HG03097 (cell line): ENCODE results near the gene TUBB3.
"Not testable (repeated sequence)": the region's sequence is repeated elsewhere in the genome, so short reads cannot be mapped to it uniquely, and the experiment has no call there.

Experiments
- ATAC-seq: cut with Tn5 transposase; IDR thresholded peaks from one replicate; pipeline ENCODE4 v1.9.1; 2021; ENCODE audit not compliant: unreplicated experiment, low FRiP score

Gene TUBB3

GRCh38 chr16:89900885-89901284 lies 22.3 kb upstream of the TUBB3 start:
- ATAC-seq, result no peak

GRCh38 chr16:89902980-89903379 lies 20.2 kb upstream of the TUBB3 start:
- ATAC-seq, result no peak

DNA sequence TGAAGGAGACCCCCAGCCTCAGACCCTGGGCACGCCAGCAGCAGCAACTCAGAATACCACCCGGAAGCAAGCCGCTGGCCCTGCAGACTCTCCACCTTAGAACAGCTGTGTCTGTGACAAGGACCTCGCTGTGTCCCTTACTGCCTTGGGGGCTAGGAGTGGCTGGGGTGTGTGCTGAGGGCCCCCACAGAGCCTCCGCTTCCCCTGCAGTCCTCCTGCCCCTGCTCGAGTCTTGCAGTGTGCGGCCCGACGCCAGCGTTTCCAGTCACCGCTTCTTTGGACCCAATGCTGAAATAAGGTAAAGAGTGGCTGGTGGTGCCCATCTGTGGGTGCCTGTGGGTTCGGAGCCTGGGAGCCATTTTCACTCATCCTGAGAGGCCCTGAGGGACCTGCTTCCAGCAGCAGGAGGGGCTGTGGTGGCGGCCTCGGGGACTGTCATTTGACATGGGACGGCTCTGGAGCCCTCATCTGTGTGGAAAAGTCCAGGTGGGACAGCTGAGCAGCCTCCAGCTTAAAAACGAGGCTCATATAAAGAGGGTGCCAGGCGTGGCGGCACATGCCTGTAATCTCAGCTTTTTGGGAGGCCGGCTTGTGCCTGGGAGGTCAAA lies 19.1 kb upstream of the TUBB3 start:
- no peak for ATAC-seq

DNA sequence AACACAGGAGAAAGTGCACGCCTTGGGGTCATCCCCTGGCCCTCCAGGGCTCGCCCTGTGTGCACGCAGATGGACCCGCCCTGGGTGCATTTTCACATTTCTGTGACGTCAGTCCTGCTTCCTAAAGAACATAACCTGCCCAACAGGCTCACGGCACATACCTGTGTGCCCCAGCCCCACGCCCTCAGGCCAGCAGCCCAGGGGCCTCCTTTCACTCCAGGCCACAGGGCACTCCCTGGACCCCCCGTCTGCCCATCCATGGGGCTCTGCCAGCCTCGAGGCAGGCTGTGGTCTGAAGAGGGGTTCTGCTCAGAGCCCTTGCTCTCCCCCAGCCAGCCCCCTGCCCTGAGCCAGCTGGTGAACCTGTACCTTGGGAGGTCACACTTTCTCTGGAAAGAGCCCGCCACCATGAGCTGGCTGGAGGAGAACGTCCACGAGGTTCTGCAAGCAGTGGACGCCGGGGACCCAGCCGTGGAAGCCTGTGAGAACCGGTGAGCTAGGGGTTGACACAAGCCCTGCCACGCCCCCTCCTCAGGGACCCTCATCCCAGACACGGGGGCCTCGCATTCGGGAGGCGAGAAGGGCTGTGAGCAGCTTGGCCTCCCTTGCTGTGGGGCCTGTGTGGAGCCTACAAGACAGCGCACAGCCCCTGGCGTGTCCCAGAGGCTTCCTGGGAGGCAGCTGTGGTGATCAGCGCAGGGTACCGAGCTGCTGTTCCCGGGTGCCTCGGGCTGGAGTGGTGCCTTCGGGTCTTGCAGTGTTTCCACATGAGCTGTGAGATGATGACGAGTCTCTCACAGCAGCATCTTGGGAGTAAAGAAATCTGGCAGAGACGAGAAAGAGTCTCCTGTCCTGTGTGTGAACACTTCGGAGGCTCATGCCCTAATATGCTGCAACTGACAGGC lies 18.3 kb upstream of the TUBB3 start:
- no peak for ATAC-seq

GRCh38 chr16:89905511-89906139 lies 17.5 kb upstream of the TUBB3 start:
- no peak for ATAC-seq

- ATAC-seq, result no peak
These were observed 16.8 kb upstream of the TUBB3 start for GRCh38 chr16:89906140-89907025.

DNA sequence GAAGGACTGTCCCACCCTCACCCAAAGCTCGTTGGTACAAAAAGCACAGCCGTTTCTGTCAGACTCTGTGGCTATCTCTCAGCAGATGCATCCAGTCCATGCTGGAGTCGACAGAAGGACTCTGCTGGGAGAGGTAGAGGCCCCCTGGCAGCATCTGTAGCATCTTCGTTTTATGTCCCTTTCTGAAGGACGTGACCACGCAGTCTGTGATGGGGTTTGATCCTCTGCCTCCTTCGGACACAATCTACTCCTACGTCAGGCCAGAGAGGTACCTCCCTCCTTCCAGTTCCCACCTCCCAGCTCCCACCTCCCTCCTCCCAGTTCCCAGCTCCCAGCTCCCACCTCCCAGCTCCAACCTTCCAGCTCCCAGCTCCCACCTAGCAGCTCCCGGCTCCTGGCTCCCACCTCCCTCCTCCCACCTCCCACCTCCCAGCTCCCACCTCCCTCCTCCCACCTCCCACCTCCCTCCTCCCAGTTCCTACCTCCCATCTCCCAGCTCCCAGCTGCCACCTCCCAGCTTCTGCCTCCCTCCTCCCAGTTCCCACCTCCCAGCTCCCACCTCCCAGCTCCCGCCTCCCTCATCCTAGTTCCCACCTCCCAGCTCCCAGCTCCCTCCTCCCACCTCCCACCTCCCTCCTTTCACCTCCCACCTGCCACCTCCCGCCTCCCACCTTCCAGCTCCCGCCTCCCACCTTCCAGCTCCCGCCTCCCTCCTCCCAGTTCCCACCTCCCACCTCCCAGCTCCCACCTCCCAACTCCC lies 15.9 kb upstream of the TUBB3 start:
- ATAC-seq, result no peak

DNA sequence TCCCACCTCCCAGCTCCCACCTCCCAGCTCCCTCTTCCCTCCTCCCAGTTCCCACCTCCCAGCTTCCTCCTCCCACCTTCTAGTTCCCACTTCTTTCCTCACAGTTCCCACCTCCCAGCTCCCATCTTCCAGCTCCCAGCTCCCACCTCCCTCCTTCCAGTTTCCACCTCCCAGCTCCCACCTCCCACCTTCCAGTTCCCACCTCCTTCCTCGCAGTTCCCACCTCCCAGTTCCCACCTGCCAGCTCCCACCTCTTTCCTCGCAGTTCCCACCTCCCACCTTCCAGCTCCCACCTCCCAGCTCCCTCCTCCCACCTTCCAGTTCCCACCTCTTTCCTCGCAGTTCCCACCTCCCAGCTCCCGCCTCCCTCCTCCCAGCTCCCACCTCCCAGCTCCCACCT lies 14.9 kb upstream of the TUBB3 start:
- no peak for ATAC-seq

GRCh38 chr16:89909777-89910716 lies 13.1 kb upstream of the TUBB3 start:
- ATAC-seq, result no peak

- no peak for ATAC-seq
These were observed 12.3 kb upstream of the TUBB3 start for GRCh38 chr16:89910717-89911354.

- ATAC-seq, result no peak
These were observed 11.8 kb upstream of the TUBB3 start for GRCh38 chr16:89911375-89911774.

GRCh38 chr16:89912143-89912542 lies 11.0 kb upstream of the TUBB3 start:
- no peak for ATAC-seq

- no peak for ATAC-seq
These were observed 10.5 kb upstream of the TUBB3 start for GRCh38 chr16:89912627-89913026.

DNA sequence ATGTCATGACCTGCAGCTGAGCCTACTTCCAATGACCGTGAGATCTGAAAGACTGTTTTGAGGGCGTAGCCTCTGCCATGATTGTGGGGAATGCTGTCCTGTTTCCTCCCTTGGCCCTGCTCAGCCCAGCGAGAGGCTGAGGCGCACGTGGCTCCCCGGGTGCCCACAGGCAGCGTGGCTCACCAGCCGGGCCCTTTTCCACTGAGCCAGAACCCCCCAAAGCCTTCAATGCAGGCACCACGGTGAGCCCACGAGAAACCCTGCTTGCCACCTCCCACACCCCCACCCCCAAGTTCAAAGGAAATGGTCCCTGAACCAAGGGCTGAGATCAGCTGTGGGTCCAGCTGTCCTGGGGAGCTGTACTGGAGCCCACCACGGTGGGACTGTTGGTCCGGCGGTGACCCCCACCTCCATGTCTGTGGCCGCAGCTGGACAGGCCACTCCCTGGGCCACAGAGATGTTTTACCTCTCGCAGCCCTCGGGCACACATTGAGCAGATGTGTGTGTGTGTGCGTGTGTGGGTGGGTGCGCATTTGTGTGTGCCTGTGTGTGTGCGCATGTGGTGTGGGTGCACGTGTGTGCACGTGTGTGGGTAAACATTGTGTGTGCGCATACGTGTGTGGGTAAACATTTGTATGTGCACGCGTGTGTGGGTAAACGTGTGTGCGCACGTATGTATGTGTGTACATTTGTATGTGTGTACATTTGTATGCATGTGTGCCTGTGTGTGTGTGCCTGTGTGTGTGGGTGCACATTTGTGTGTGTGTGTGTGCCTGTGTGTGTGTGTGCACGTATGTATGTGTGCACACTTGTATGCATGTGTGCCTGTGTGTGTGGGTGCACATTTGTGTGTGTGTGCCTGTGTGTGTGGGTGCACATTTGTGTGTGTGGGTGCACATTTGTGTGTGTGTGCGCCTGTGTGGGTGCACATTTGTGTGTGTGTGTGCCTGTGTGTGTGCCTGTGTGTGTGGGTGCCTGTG lies 9.4 kb upstream of the TUBB3 start:
- ATAC-seq, result no peak

- not testable (repeated sequence) for ATAC-seq
These were observed 8.4 kb upstream of the TUBB3 start for GRCh38 chr16:89914642-89915285.

DNA sequence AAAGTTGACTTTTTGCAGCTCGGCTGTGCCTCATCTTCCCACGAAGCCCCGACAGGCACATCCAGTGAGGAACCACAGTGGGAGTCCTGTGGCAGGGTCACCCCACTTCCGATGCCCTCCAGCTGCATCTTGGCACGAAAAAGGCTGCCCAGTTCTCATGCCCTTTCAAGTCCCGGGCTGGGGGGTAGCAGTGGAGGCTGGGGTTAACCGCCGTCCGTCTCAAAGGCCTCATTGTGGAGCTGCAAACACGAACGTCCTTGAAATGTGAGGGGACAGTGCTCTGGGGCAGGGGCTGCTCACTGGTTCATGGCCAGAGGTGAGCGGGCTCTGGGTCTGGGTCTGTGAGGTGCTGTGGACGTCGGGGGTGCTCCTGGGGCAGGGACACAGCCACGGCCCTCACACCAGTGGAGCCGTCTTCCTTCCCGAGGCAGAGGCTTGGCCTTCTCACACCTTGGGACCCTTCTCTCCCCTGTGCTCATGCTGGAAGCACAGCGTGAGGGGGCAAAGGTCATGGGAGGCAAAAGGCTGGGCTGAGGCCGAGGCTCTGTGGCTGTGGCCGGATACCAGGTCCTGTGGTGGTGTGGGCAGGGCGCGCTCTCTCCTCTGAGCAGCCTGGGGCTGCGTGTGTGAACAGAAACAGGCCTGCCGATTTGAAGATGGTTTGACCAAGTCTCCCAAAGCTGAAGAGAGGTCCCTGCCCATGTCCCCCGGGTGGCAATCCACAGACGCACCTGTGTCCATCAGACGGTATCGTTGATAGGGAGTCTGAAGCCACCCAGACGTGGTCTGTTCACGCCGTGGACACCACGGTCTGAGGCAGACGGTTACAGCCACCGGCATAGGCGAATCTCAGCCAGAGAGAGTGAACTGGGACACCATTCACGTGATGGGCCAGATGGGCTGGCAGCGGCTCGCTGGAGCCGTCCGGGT lies 7.6 kb upstream of the TUBB3 start:
- no peak for ATAC-seq
